ENCODE data around the gene MSH5. TPM values are rescaled to one million over a fixed set of nuclear protein-coding genes. Genes with fewer than 3 reads are reported as not detected.

Gene MSH5
- total and polyA plus RNA-seq, 9 of the 15 experiments (the other 6 are each of a cell fraction or from before 2014, with no cell fraction given): 12.5 to 104 (median 46.6) TPM

DNA sequence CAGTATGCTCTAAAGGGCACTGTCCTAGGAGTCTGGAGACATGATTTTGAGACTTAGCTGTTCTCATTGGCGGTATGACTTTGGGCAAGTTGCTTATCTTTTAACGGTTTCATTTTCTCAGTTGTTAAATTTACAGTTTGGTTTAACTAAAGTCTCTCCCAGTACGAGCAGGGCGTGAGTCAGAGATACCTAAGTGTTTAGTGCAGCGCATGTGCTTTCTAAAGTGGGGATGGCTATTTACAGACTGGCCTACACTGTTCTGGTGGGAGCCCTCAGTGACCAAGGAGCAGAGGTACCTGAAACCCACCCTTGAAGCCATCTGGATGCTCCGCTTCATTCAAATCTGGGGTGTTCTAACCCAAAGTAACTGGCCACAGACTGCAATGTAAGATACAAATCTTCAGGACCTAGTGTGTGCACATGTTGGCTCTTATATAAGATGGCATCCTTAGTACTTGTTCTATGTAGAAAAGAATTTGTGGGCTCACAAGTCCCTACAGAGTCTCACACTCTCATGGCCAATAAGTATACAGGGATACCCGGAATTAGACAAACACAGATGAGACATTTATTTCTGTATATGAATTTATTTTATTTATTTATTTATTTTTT, 10.7 kb downstream of the MSH5 start (continued):
- TF ChIP-seq BCLAF1 (IDR thresholded peaks at IDR 0.05; ENCODE audit: borderline replicate concordance in 1 of 2, control insufficient read depth in 1 of 2, low read depth in 2 of 2, low read length in 1 of 2) (no peak), SMARCE1 (IDR thresholded peaks at IDR 0.05) (0 out of 2 replicates have a peak, but pooled peaks have one; percentile 36), POLR2H (tag; IDR thresholded peaks at IDR 0.05; ENCODE audit: low read depth) (0 out of 2 replicates have a peak, but pooled peaks have one; percentile 48), ZNF57 (CRISPR knock-in tag; IDR thresholded peaks at IDR 0.05) (0 out of 2 replicates have a peak, but pooled peaks have one; percentile 52), HIVEP1 (CRISPR knock-in tag; IDR thresholded peaks at IDR 0.05) (no peak), NFRKB (IDR thresholded peaks at IDR 0.05; ENCODE audit: low read depth) (no peak), ZBTB40 (IDR thresholded peaks at IDR 0.05) (no peak), ZBTB40 (CRISPR knock-in tag; IDR thresholded peaks at IDR 0.05) (no peak), ETS2 (tag; IDR thresholded peaks at IDR 0.05; ENCODE audit: borderline replicate concordance, poor library complexity, severe bottlenecking) (no peak)
- TF ChIP-seq, protein P1, sequence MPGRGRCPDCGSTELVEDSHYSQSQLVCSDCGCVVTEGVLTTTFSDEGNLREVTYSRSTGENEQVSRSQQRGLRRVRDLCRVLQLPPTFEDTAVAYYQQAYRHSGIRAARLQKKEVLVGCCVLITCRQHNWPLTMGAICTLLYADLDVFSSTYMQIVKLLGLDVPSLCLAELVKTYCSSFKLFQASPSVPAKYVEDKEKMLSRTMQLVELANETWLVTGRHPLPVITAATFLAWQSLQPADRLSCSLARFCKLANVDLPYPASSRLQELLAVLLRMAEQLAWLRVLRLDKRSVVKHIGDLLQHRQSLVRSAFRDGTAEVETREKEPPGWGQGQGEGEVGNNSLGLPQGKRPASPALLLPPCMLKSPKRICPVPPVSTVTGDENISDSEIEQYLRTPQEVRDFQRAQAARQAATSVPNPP (IDR thresholded peaks at IDR 0.05; ENCODE audit: borderline replicate concordance, insufficient read depth, insufficient read length): no peak
- TF ChIP-seq, protein P2, sequence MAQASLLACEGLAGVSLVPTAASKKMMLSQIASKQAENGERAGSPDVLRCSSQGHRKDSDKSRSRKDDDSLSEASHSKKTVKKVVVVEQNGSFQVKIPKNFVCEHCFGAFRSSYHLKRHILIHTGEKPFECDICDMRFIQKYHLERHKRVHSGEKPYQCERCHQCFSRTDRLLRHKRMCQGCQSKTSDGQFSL (CRISPR knock-in tag; IDR thresholded peaks at IDR 0.05): no peak
- TF ChIP-seq, protein P2 (tag; IDR thresholded peaks at IDR 0.05): no peak
